GM23338 (cell line): ENCODE results near the gene SYCP2.

Experiments used
- CREB1 ChIP-seq: fragments of 250-450 bp; sonication (Bioruptor Pico); IDR thresholded peaks from 2 replicates; pipeline ENCODE4 v1.5.0; 2020; ENCODE audit warnings: low read depth, mild to moderate bottlenecking, moderate library complexity
- CTCF ChIP-seq, 2 experiments: fragments of 200-600 bp in 1 of 2; sonication (generic) in 1 of 2; conservative IDR thresholded peaks; 2 replicates each; pipeline versions ENCODE4 v1.5.1 to v1.6.1; 2016 to 2017; ENCODE audit warnings: antibody characterized with exemption in 2 of 2, low read depth in 2 of 2, mild to moderate bottlenecking in 2 of 2, moderate library complexity in 1 of 2
- ETS1 ChIP-seq: IDR thresholded peaks from 2 replicates; pipeline ENCODE4 v1.6.1; 2016; ENCODE audit warnings: antibody characterized with exemption
- EZH2 ChIP-seq: fragments of 200-600 bp; sonication (generic); IDR thresholded peaks from one replicate; pipeline ENCODE4 v1.8.0; 2017; ENCODE audit warnings: antibody characterized with exemption, mild to moderate bottlenecking, low read depth; ENCODE audit not compliant: unreplicated experiment
- EZH2phosphoT487 ChIP-seq: fragments of 200-600 bp; sonication (generic); IDR thresholded peaks from one replicate; pipeline ENCODE4 v1.8.1; 2018; ENCODE audit warnings: antibody characterized with exemption; ENCODE audit not compliant: unreplicated experiment
- JUNB ChIP-seq: IDR thresholded peaks from one replicate; pipeline ENCODE4 v1.6.1; 2016; ENCODE audit warnings: antibody characterized with exemption; ENCODE audit not compliant: unreplicated experiment
- NANOG ChIP-seq: IDR thresholded peaks from 2 replicates; pipeline ENCODE4 v1.6.1; 2016; ENCODE audit warnings: antibody characterized with exemption, borderline replicate concordance
- POLR2AphosphoS5 ChIP-seq: IDR thresholded peaks from 2 replicates; pipeline ENCODE4 v1.6.1; 2016; ENCODE audit warnings: antibody characterized with exemption, low read depth
- REST ChIP-seq: IDR thresholded peaks from one replicate; pipeline ENCODE4 v1.6.1; 2018; ENCODE audit warnings: antibody characterized with exemption; ENCODE audit not compliant: unreplicated experiment
- STAT1 ChIP-seq: IDR thresholded peaks from one replicate; pipeline ENCODE4 v1.6.1; 2016; ENCODE audit warnings: antibody characterized with exemption; ENCODE audit not compliant: unreplicated experiment
- ZNF114 ChIP-seq: fragments of 250-450 bp; sonication (Bioruptor Pico); IDR thresholded peaks from 2 replicates; pipeline ENCODE4 v1.5.0; 2020; ENCODE audit warnings: mild to moderate bottlenecking, moderate library complexity
- ZNF331 ChIP-seq: fragments of 250-450 bp; sonication (Bioruptor Pico); IDR thresholded peaks from 2 replicates; pipeline ENCODE4 v1.5.0; 2020; ENCODE audit warnings: low read depth, mild to moderate bottlenecking, moderate library complexity
- ZNF462 ChIP-seq: fragments of 250-450 bp; sonication (Bioruptor Pico); IDR thresholded peaks from 2 replicates; pipeline ENCODE4 v1.5.0; 2020; ENCODE audit warnings: mild to moderate bottlenecking, moderate library complexity

- TF ChIP-seq CTCF (conservative IDR thresholded peaks at IDR 0.05; ENCODE audit: low read depth in 2 of 2), result no peak
- no peak for TF ChIP-seq EZH2
- TF ChIP-seq EZH2phosphoT487, result no peak
- TF ChIP-seq REST, result no peak
- no peak for TF ChIP-seq STAT1
- no peak for TF ChIP-seq JUNB
- TF ChIP-seq POLR2AphosphoS5, result no peak
- no peak for TF ChIP-seq CREB1
- no peak for TF ChIP-seq ETS1
- no peak for TF ChIP-seq ZNF331 (CRISPR knock-in tag)
- TF ChIP-seq ZNF462 (CRISPR knock-in tag), result no peak
- no peak for TF ChIP-seq NANOG
- TF ChIP-seq ZNF114 (CRISPR knock-in tag), result no peak
These were observed 115.4 kb downstream of the SYCP2 start for GRCh38 chr20:59817846-59818615.
